ENCODE measurements around the gene PRMT2. TPM values are rescaled to one million over a fixed set of nuclear protein-coding genes. Genes with fewer than 3 reads are reported as not detected.

The PRMT2 gene
- 62.0 and 99.3 TPM in 2 replicates for total RNA-seq (2014; rRNA removed; shearing (Covaris generic); ENCODE audit: low replicate concordance)

GRCh38 chr21:46635324-46636180 is at the start of gene PRMT2:
Gene PRMT2, plus strand, starts transcription at chr21:46635674. Its CDS starts 1,278 bp downstream, at chr21:46636952.
- Histone ChIP-seq H3K9ac (ENCODE audit: low read length) (peak within 1 kb of the TSS; percentile 98), H3K36me3 (ENCODE audit: insufficient read depth, low read length) (peaks cover 13% of the 10 kb centered on the region; the same call in 1 of the 2 replicates), H2AFZ (ENCODE audit: low read length) (peak within 1 kb of the TSS; percentile 97; the same call in 1 of the 2 replicates), H3K4me1 (ENCODE audit: low read length) (peaks cover 44% of the 10 kb centered on the region), H3K4me2 (ENCODE audit: low read depth, low read length, poor library complexity, severe bottlenecking) (peak within 1 kb of the TSS; percentile 99), H3K79me2 (ENCODE audit: low read length) (peaks cover 48% of the 10 kb centered on the region), H3K9me2 (replicated peaks; ENCODE audit: insufficient read depth, low read length) (no peaks in the 10 kb centered on the region), H3K27ac (ENCODE audit: low read length) (peak within 1 kb of the TSS; percentile 75), H4K20me1 (ENCODE audit: insufficient read depth, low read depth, low read length) (no peaks in the 10 kb centered on the region), H3K27me3 (ENCODE audit: low read length) (no peaks in the 10 kb centered on the region), H3K4me3 (ENCODE audit: low read length) (peak within 1 kb of the TSS; percentile 88), H3K9me3 (ENCODE audit: low read length) (no peaks in the 10 kb centered on the region)
- peak; percentile 98 for DNase-seq

GRCh38 chr21:46594276-46594675 is 41.2 kb upstream of the PRMT2 start:
- H4K20me1 ChIP-seq (ENCODE audit: insufficient read depth, low read depth, low read length), result no peaks in the 10 kb centered on the region
- H3K4me1 ChIP-seq (ENCODE audit: low read length), result no peaks in the 10 kb centered on the region
- no peaks in the 10 kb centered on the region for H3K79me2 ChIP-seq (ENCODE audit: low read length)
- no peak overlapping the region for H2AFZ ChIP-seq (ENCODE audit: low read length)
- peaks cover 5% of the 10 kb centered on the region; the same call in 1 of the 2 replicates for H3K9me3 ChIP-seq (ENCODE audit: low read length)
- H3K9ac ChIP-seq (ENCODE audit: low read length), result no peak overlapping the region
- no peak overlapping the region for H3K4me3 ChIP-seq (ENCODE audit: low read length)
- H3K36me3 ChIP-seq (ENCODE audit: insufficient read depth, low read length), result no peaks in the 10 kb centered on the region
- H3K9me2 ChIP-seq (replicated peaks; ENCODE audit: insufficient read depth, low read length), result no peaks in the 10 kb centered on the region
- H3K27me3 ChIP-seq (ENCODE audit: low read length), result no peaks in the 10 kb centered on the region
- H3K27ac ChIP-seq (ENCODE audit: low read length), result no peak overlapping the region
- DNase-seq, result no peak
- no peak overlapping the region for H3K4me2 ChIP-seq (ENCODE audit: low read depth, low read length, poor library complexity, severe bottlenecking)

- Histone ChIP-seq H3K4me2 (ENCODE audit: low read depth, low read length, poor library complexity, severe bottlenecking) (no peak overlapping the region), H3K27ac (ENCODE audit: low read length) (no peak overlapping the region), H3K4me1 (ENCODE audit: low read length) (no peaks in the 10 kb centered on the region), H3K36me3 (ENCODE audit: insufficient read depth, low read length) (no peaks in the 10 kb centered on the region), H3K9me3 (ENCODE audit: low read length) (peaks cover 2% of the 10 kb centered on the region; the same call in 1 of the 2 replicates), H4K20me1 (ENCODE audit: insufficient read depth, low read depth, low read length) (no peaks in the 10 kb centered on the region), H3K79me2 (ENCODE audit: low read length) (no peaks in the 10 kb centered on the region), H3K4me3 (ENCODE audit: low read length) (no peak overlapping the region), H3K27me3 (ENCODE audit: low read length) (no peaks in the 10 kb centered on the region), H3K9me2 (replicated peaks; ENCODE audit: insufficient read depth, low read length) (no peaks in the 10 kb centered on the region), H2AFZ (ENCODE audit: low read length) (no peak overlapping the region), H3K9ac (ENCODE audit: low read length) (no peak overlapping the region)
- no peak for DNase-seq
These were observed 39.3 kb upstream of the PRMT2 start for GRCh38 chr21:46596201-46596600.

- no peak overlapping the region for H3K27ac ChIP-seq (ENCODE audit: low read length)
- H3K4me3 ChIP-seq (ENCODE audit: low read length), result no peak overlapping the region
- H3K9me3 ChIP-seq (ENCODE audit: low read length), result peaks cover 2% of the 10 kb centered on the region; the same call in 1 of the 2 replicates
- no peak overlapping the region for H3K4me2 ChIP-seq (ENCODE audit: low read depth, low read length, poor library complexity, severe bottlenecking)
- no peaks in the 10 kb centered on the region for H3K9me2 ChIP-seq (replicated peaks; ENCODE audit: insufficient read depth, low read length)
- no peaks in the 10 kb centered on the region for H3K79me2 ChIP-seq (ENCODE audit: low read length)
- H3K4me1 ChIP-seq (ENCODE audit: low read length), result no peaks in the 10 kb centered on the region
- no peak overlapping the region for H2AFZ ChIP-seq (ENCODE audit: low read length)
- no peak overlapping the region for H3K9ac ChIP-seq (ENCODE audit: low read length)
- H3K27me3 ChIP-seq (ENCODE audit: low read length), result no peaks in the 10 kb centered on the region
- no peaks in the 10 kb centered on the region for H4K20me1 ChIP-seq (ENCODE audit: insufficient read depth, low read depth, low read length)
- DNase-seq, result no peak
- no peaks in the 10 kb centered on the region for H3K36me3 ChIP-seq (ENCODE audit: insufficient read depth, low read length)
These were observed 38.4 kb upstream of the PRMT2 start for GRCh38 chr21:46597031-46597430.

GRCh38 chr21:46597896-46598343 is 37.6 kb upstream of the PRMT2 start:
- H3K4me2 ChIP-seq (ENCODE audit: low read depth, low read length, poor library complexity, severe bottlenecking), result no peak overlapping the region
- no peaks in the 10 kb centered on the region for H3K36me3 ChIP-seq (ENCODE audit: insufficient read depth, low read length)
- H3K27ac ChIP-seq (ENCODE audit: low read length), result no peak overlapping the region
- no peak for DNase-seq
- no peaks in the 10 kb centered on the region for H3K4me1 ChIP-seq (ENCODE audit: low read length)
- no peak overlapping the region for H2AFZ ChIP-seq (ENCODE audit: low read length)
- H3K9me3 ChIP-seq (ENCODE audit: low read length), result peaks cover 2% of the 10 kb centered on the region; the same call in 1 of the 2 replicates
- H3K4me3 ChIP-seq (ENCODE audit: low read length), result no peak overlapping the region
- no peak overlapping the region for H3K9ac ChIP-seq (ENCODE audit: low read length)
- no peaks in the 10 kb centered on the region for H3K79me2 ChIP-seq (ENCODE audit: low read length)
- H3K9me2 ChIP-seq (replicated peaks; ENCODE audit: insufficient read depth, low read length), result no peaks in the 10 kb centered on the region
- H4K20me1 ChIP-seq (ENCODE audit: insufficient read depth, low read depth, low read length), result no peaks in the 10 kb centered on the region
- no peaks in the 10 kb centered on the region for H3K27me3 ChIP-seq (ENCODE audit: low read length)

GRCh38 chr21:46598581-46599572 is 36.6 kb upstream of the PRMT2 start:
- H3K36me3 ChIP-seq (ENCODE audit: insufficient read depth, low read length), result no peaks in the 10 kb centered on the region
- H2AFZ ChIP-seq (ENCODE audit: low read length), result no peak overlapping the region
- H4K20me1 ChIP-seq (ENCODE audit: insufficient read depth, low read depth, low read length), result no peaks in the 10 kb centered on the region
- H3K27me3 ChIP-seq (ENCODE audit: low read length), result no peaks in the 10 kb centered on the region
- H3K9ac ChIP-seq (ENCODE audit: low read length), result no peak overlapping the region
- no peak overlapping the region for H3K4me2 ChIP-seq (ENCODE audit: low read depth, low read length, poor library complexity, severe bottlenecking)
- H3K27ac ChIP-seq (ENCODE audit: low read length), result no peak overlapping the region
- no peaks in the 10 kb centered on the region for H3K79me2 ChIP-seq (ENCODE audit: low read length)
- no peak for DNase-seq
- no peaks in the 10 kb centered on the region for H3K9me2 ChIP-seq (replicated peaks; ENCODE audit: insufficient read depth, low read length)
- H3K4me3 ChIP-seq (ENCODE audit: low read length), result no peak overlapping the region
- H3K4me1 ChIP-seq (ENCODE audit: low read length), result no peaks in the 10 kb centered on the region
- H3K9me3 ChIP-seq (ENCODE audit: low read length), result peaks cover 2% of the 10 kb centered on the region; the same call in 1 of the 2 replicates

- no peak for DNase-seq
- H3K79me2 ChIP-seq (ENCODE audit: low read length), result no peaks in the 10 kb centered on the region
- H3K4me3 ChIP-seq (ENCODE audit: low read length), result no peak overlapping the region
- H3K27ac ChIP-seq (ENCODE audit: low read length), result no peak overlapping the region
- H2AFZ ChIP-seq (ENCODE audit: low read length), result no peak overlapping the region
- no peaks in the 10 kb centered on the region for H3K27me3 ChIP-seq (ENCODE audit: low read length)
- H4K20me1 ChIP-seq (ENCODE audit: insufficient read depth, low read depth, low read length), result no peaks in the 10 kb centered on the region
- no peak overlapping the region for H3K9ac ChIP-seq (ENCODE audit: low read length)
- no peaks in the 10 kb centered on the region for H3K9me2 ChIP-seq (replicated peaks; ENCODE audit: insufficient read depth, low read length)
- no peaks in the 10 kb centered on the region for H3K4me1 ChIP-seq (ENCODE audit: low read length)
- H3K9me3 ChIP-seq (ENCODE audit: low read length), result no peaks in the 10 kb centered on the region
- H3K36me3 ChIP-seq (ENCODE audit: insufficient read depth, low read length), result no peaks in the 10 kb centered on the region
- no peak overlapping the region for H3K4me2 ChIP-seq (ENCODE audit: low read depth, low read length, poor library complexity, severe bottlenecking)
These were observed 35.2 kb upstream of the PRMT2 start for GRCh38 chr21:46600305-46600704.
